H1 (cell line): ENCODE measurements around the gene RNF130. TPM values are rescaled to one million over a fixed set of nuclear protein-coding genes. Genes with fewer than 3 reads are reported as not detected.

Experiments used
- CTCF ChIA-PET: fragments of 300-600 bp; sonication (Branson Sonifier 250); formaldehyde crosslinking; loops from one replicate; lab custom pipeline; 2021; ENCODE audit not compliant: partially characterized antibody; lab: Charles Lee
- POLR2A ChIA-PET: fragments of 300-600 bp; sonication (Branson Sonifier 250); formaldehyde crosslinking; loops from one replicate; lab custom pipeline; 2021; ENCODE audit warnings: inconsistent platforms; ENCODE audit not compliant: partially characterized antibody; lab: Charles Lee
- DNase-seq, 2 experiments: peaks; one replicate each; pipeline versions ENCODE4 v3.0.0 to v3.0.0-alpha.2; 2010 to 2022; ENCODE audit warnings: low spot score in 2 of 2, low read depth in 1 of 2, mixed read lengths in 1 of 2
- FAIRE-seq: peaks from 2 replicates; lab custom pipeline; 2011; peaks lifted over from hg19 to GRCh38; lab: Jason Lieb, UNC
- H2AFZ ChIP-seq: 2 replicates; pipeline ENCODE4 v1.8.1; 2012; ENCODE audit warnings: low read length, inconsistent platforms
- H2AK5ac ChIP-seq: 2 replicates; pipeline ENCODE4 v1.6.1; 2013; ENCODE audit warnings: low read depth, low read length
- H2BK120ac ChIP-seq: replicated peaks from 2 replicates; pipeline ENCODE3; 2013; ENCODE audit warnings: low read depth, low read length, inconsistent platforms
- H2BK12ac ChIP-seq: 2 replicates; pipeline ENCODE4 v1.6.1; 2013; ENCODE audit warnings: low read depth, low read length
- H2BK15ac ChIP-seq: 2 replicates; pipeline ENCODE4 v1.6.1; 2013; ENCODE audit warnings: low read length
- H2BK20ac ChIP-seq: 2 replicates; pipeline ENCODE4 v1.6.1; 2013; ENCODE audit warnings: low read length
- H2BK5ac ChIP-seq: 2 replicates; pipeline ENCODE4 v1.6.1; 2013; ENCODE audit warnings: low read depth, low read length
- H3K14ac ChIP-seq: 2 replicates; pipeline ENCODE4 v1.6.1; 2013; ENCODE audit warnings: inconsistent platforms; ENCODE audit not compliant: insufficient read length
- H3K18ac ChIP-seq: 2 replicates; pipeline ENCODE4 v1.6.1; 2013; ENCODE audit warnings: low read length; ENCODE audit errors: extremely low read depth
- H3K23ac ChIP-seq: 2 replicates; pipeline ENCODE4 v1.6.1; 2013; ENCODE audit warnings: inconsistent platforms; ENCODE audit not compliant: insufficient read length
- H3K23me2 ChIP-seq: 2 replicates; pipeline ENCODE4 v1.6.1; 2013; ENCODE audit warnings: low read depth, low read length
- H3K27ac ChIP-seq: 2 replicates; pipeline ENCODE4 v1.6.1; 2011; ENCODE audit warnings: low read depth, low read length, inconsistent platforms
- H3K27me3 ChIP-seq, 4 experiments: replicated peaks in 1 of 4; 1 replicate in 1 of 4; 2 replicates in 3 of 4; pipeline versions ENCODE4 v1.6.1 to v1.8.1; 2011 to 2013; ENCODE audit warnings: low read length in 3 of 4, mild to moderate bottlenecking in 3 of 4, inconsistent platforms in 2 of 4, mixed read lengths in 2 of 4, moderate library complexity in 1 of 4; ENCODE audit not compliant: control insufficient read depth in 3 of 4, insufficient read depth in 3 of 4; ENCODE audit errors: extremely low read depth in 1 of 4
- H3K36me3 ChIP-seq, 4 experiments: 2 replicates each; pipeline versions ENCODE4 v1.6.1 to v1.8.1; 2011 to 2013; ENCODE audit warnings: mild to moderate bottlenecking in 4 of 4, low read length in 3 of 4, moderate library complexity in 2 of 4, control low read depth in 1 of 4, inconsistent platforms in 1 of 4; ENCODE audit not compliant: insufficient read depth in 4 of 4, control insufficient read depth in 2 of 4
- H3K4ac ChIP-seq: replicated peaks from 2 replicates; pipeline ENCODE3; 2013; ENCODE audit warnings: low read length, low read depth, mixed read lengths, inconsistent platforms; ENCODE audit not compliant: insufficient read length
- H3K4me1 ChIP-seq, 4 experiments: replicated peaks in 1 of 4; 1 replicate in 1 of 4; 2 replicates in 3 of 4; pipeline versions ENCODE4 v1.6.1 to v1.8.1; 2011 to 2013; ENCODE audit warnings: low read length in 3 of 4, inconsistent platforms in 2 of 4, mixed read lengths in 1 of 4; ENCODE audit not compliant: insufficient read depth in 4 of 4, control insufficient read depth in 3 of 4
- H3K4me2 ChIP-seq, 2 experiments: 2 replicates each; pipeline versions ENCODE4 v1.6.1 to v1.8.1; 2011 to 2013; ENCODE audit warnings: low read depth in 2 of 2, low read length in 2 of 2, control low read depth in 1 of 2, inconsistent platforms in 1 of 2, mild to moderate bottlenecking in 1 of 2; ENCODE audit not compliant: insufficient read depth in 1 of 2
- H3K4me3 ChIP-seq, 4 experiments: fragments of 200-600, 300-600 bp in 1 of 4; sonication (generic), shearing (Covaris generic), sonication (Bioruptor Twin) in 1 of 4; 2 replicates each; pipeline versions ENCODE4 v1.5.1 to v1.8.1; 2011 to 2016; ENCODE audit warnings: low read length in 4 of 4, low read depth in 3 of 4, control low read depth in 2 of 4, inconsistent platforms in 2 of 4, mild to moderate bottlenecking in 2 of 4, mixed read lengths in 1 of 4, moderate library complexity in 1 of 4; ENCODE audit not compliant: insufficient read depth in 2 of 4; ENCODE audit errors: extremely low read depth in 1 of 4
- H3K56ac ChIP-seq: replicated peaks from 2 replicates; pipeline ENCODE3; 2013; ENCODE audit warnings: low read depth, mild to moderate bottlenecking, mixed read lengths, low read length, inconsistent platforms; ENCODE audit not compliant: insufficient read length
- H3K79me1 ChIP-seq: 2 replicates; pipeline ENCODE4 v1.6.1; 2013; ENCODE audit warnings: low read depth, low read length, control low read depth
- H3K79me2 ChIP-seq, 2 experiments: 2 replicates each; pipeline versions ENCODE4 v1.6.1 to v1.8.1; 2012 to 2013; ENCODE audit warnings: low read length in 2 of 2, mild to moderate bottlenecking in 2 of 2, inconsistent platforms in 1 of 2; ENCODE audit not compliant: insufficient read depth in 2 of 2, control insufficient read depth in 1 of 2
- H3K9ac ChIP-seq, 4 experiments: replicated peaks in 1 of 4; 1 replicate in 1 of 4; 2 replicates in 3 of 4; pipeline versions ENCODE4 v1.6.1 to v1.8.1; 2011 to 2013; ENCODE audit warnings: low read depth in 3 of 4, low read length in 3 of 4, control low read depth in 2 of 4, mild to moderate bottlenecking in 2 of 4, moderate library complexity in 2 of 4, inconsistent platforms in 1 of 4; ENCODE audit errors: extremely low read depth in 1 of 4
- H3K9me3 ChIP-seq, 2 experiments: 2 replicates each; pipeline versions ENCODE4 v1.6.1 to v1.8.1; 2012 to 2013; ENCODE audit warnings: mild to moderate bottlenecking in 2 of 2, moderate library complexity in 2 of 2, control low read depth in 1 of 2, inconsistent platforms in 1 of 2, low read depth in 1 of 2, low read length in 1 of 2, mixed read lengths in 1 of 2; ENCODE audit not compliant: insufficient read depth in 2 of 2
- H4K20me1 ChIP-seq, 2 experiments: replicated peaks in 1 of 2; 2 replicates each; pipeline versions ENCODE3 to v1.8.1; 2011 to 2013; ENCODE audit warnings: inconsistent platforms in 2 of 2, low read length in 2 of 2, mild to moderate bottlenecking in 1 of 2; ENCODE audit not compliant: insufficient read depth in 2 of 2, control insufficient read depth in 1 of 2
- H4K5ac ChIP-seq: 2 replicates; pipeline ENCODE4 v1.6.1; 2013; ENCODE audit warnings: low read length, low read depth, mixed read lengths, inconsistent platforms; ENCODE audit not compliant: insufficient read length
- H4K8ac ChIP-seq: 2 replicates; pipeline ENCODE4 v1.8.0; 2013; ENCODE audit warnings: mild to moderate bottlenecking, moderate library complexity, low read length, inconsistent platforms; ENCODE audit not compliant: insufficient read depth; ENCODE audit errors: extremely low read depth
- H4K91ac ChIP-seq: replicated peaks from 2 replicates; pipeline ENCODE3; 2013; ENCODE audit warnings: low read length, mixed read lengths, inconsistent platforms; ENCODE audit not compliant: insufficient read length
- BRCA1 ChIP-seq: IDR thresholded peaks from 2 replicates; pipeline ENCODE4 v1.6.1; 2012; ENCODE audit warnings: low read depth, low read length, improper control_type of control experiment
- CBX5 ChIP-seq: fragments of 300-800, 300-1000 bp; sonication (generic); IDR thresholded peaks from 2 replicates; pipeline ENCODE4 v1.7.1; 2016; ENCODE audit warnings: antibody characterized with exemption, low read length, low read depth
- EZH2 ChIP-seq: fragments of 200-600 bp; sonication (generic); IDR thresholded peaks from 2 replicates; pipeline ENCODE4 v1.7.1; 2012; ENCODE audit warnings: low read depth, mild to moderate bottlenecking, moderate library complexity, low read length, inconsistent platforms; ENCODE audit not compliant: severe bottlenecking
- HDAC2 ChIP-seq, 2 experiments: fragments of 300-600 bp in 1 of 2; sonication (generic) in 1 of 2; IDR thresholded peaks; 2 replicates each; pipeline ENCODE4 v1.6.1; 2011 to 2012; ENCODE audit warnings: low read depth in 2 of 2, low read length in 2 of 2, mild to moderate bottlenecking in 2 of 2, moderate library complexity in 2 of 2, borderline replicate concordance in 1 of 2, inconsistent platforms in 1 of 2
- HDAC6 ChIP-seq: IDR thresholded peaks from one replicate; pipeline ENCODE4 v1.7.1; 2012; ENCODE audit warnings: low read depth, mild to moderate bottlenecking, inconsistent platforms, low read length, moderate library complexity
- KDM4A ChIP-seq: IDR thresholded peaks from one replicate; pipeline ENCODE4 v1.7.1; 2012; ENCODE audit warnings: low read depth, mild to moderate bottlenecking, moderate library complexity, low read length, inconsistent platforms; ENCODE audit not compliant: severe bottlenecking
- MAX ChIP-seq: IDR thresholded peaks from 2 replicates; pipeline ENCODE4 v1.6.1; 2012; ENCODE audit warnings: inconsistent platforms
- POU5F1 ChIP-seq: IDR thresholded peaks from 2 replicates; pipeline ENCODE4 v1.6.1; 2011; ENCODE audit warnings: low read depth, mild to moderate bottlenecking, low read length, moderate library complexity
- SP1 ChIP-seq: IDR thresholded peaks from 2 replicates; pipeline ENCODE4 v1.6.1; 2011; ENCODE audit warnings: low read depth, low read length
- SP4 ChIP-seq: IDR thresholded peaks from 2 replicates; pipeline ENCODE4 v1.6.1; 2012; ENCODE audit warnings: low read length, inconsistent platforms
- SUZ12 ChIP-seq: fragments of 200-600 bp; sonication (generic); IDR thresholded peaks from 2 replicates; pipeline ENCODE4 v1.6.1; 2012; ENCODE audit warnings: mild to moderate bottlenecking, inconsistent platforms, low read length, moderate library complexity, mixed read lengths
- TEAD4 ChIP-seq: IDR thresholded peaks from 2 replicates; pipeline ENCODE4 v1.6.1; 2012; ENCODE audit warnings: low read depth, low read length, inconsistent platforms, mixed read lengths
- WGBS, 2 experiments: shearing (Covaris generic) in 1 of 2; methylation state at CpG; one replicate each; pipeline versions ENCODE4 v1.1.6 to v1.1.7; 2013 to 2015; ENCODE audit warnings: low lambda C conversion rate in 2 of 2, mixed read lengths in 2 of 2, inconsistent platforms in 1 of 2, low coverage in 1 of 2, missing lambda C conversion rate in 1 of 2; ENCODE audit not compliant: insufficient replicate concordance in 2 of 2, insufficient coverage in 1 of 2, insufficient read length in 1 of 2; ENCODE audit errors: extremely low coverage in 1 of 2, missing lambda C conversion rate in 1 of 2; 5-methylcytosine and 5-hydroxymethylcytosine counted together
- polyA plus RNA-seq, 7 experiments: library from polyadenylated mRNA; depleted of rRNA in 3 of 7; stranded (reverse) in 5 of 7; unstranded in 2 of 7; fragments of >200 nt in 5 of 7; fragments of 200-250 nt in 2 of 7; gene quantifications; 1 replicate in 5 of 7; 2 replicates in 1 of 7; 4 replicates in 1 of 7; pipeline versions ENCODE4 v1.2.1 to v1.2.3, GENCODE V29; 2011 to 2013; ENCODE audit warnings: missing spikeins in 2 of 7, mixed read lengths in 2 of 7
- total RNA-seq: library from RNA; stranded (reverse); fragmentation: NEBNext Ultra II Directional; extraction: Animal tissue kit (Norgen Biotek cat#: 25700); gene quantifications from 2 replicates; pipeline ENCODE4 v1.2.1, GENCODE V29; 2021

RNF130 gene
- total and polyA plus RNA-seq, 2 of the 8 experiments (the other 6 are each of a cell fraction or from before 2014, with no cell fraction given): 65.1 to 70.0 TPM

GRCh38 chr5:180099733-180100611 lies 28.4 kb upstream of the RNF130 start:
- Histone ChIP-seq H3K18ac (no peak overlapping the region), H3K27me3 (no peaks in the 10 kb centered on the region), H4K20me1 (no peaks in the 10 kb centered on the region), H3K4ac (no peak overlapping the region), H4K5ac (no peak overlapping the region), H3K14ac (no peak overlapping the region), H2BK15ac (no peak overlapping the region), H2BK120ac (no peak overlapping the region), H2BK5ac (no peak overlapping the region), H2AFZ (no peak overlapping the region), H3K56ac (no peak overlapping the region), H3K9ac (no peak overlapping the region), H3K9me3 (0 out of 4 replicates have a peak, but pooled peaks cover 0 to 3% of the 10 kb centered on the region in 2 experiments), H3K23me2 (no peaks in the 10 kb centered on the region), H3K4me2 (no peak overlapping the region), H4K8ac (no peak overlapping the region), H3K36me3 (no peaks in the 10 kb centered on the region), H2BK20ac (no peak overlapping the region), H2AK5ac (no peak overlapping the region), H3K4me1 (no peaks in the 10 kb centered on the region), H3K23ac (no peak overlapping the region), H4K91ac (no peak overlapping the region), H3K4me3 (no peak overlapping the region), H3K79me2 (no peaks in the 10 kb centered on the region), H3K27ac (no peak overlapping the region), H2BK12ac (no peak overlapping the region), H3K79me1 (no peaks in the 10 kb centered on the region)
- CTCF ChIA-PET: interaction anchor here (0.9 to 1.0 kb wide), 2 partner anchors 8 to 33 kb away, joined by 3 to 4 read pairs; no protein-coding TSS in a partner anchor
- no peak for FAIRE-seq
- no peak for DNase-seq
- 89% methylated on average over 18 of the region's 18 CpGs; no CpG with 5 or more reads in 1 of the 2 experiments for WGBS, 2 experiments
- POLR2A ChIA-PET: interaction anchor here (1.3 to 1.6 kb wide), 2 partner anchors 8 to 16 kb away, joined by 3 to 4 read pairs; no protein-coding TSS in a partner anchor
- TF ChIP-seq SUZ12: no peak
- TF ChIP-seq SP1: no peak
- no peak for TF ChIP-seq EZH2
- TF ChIP-seq BRCA1: no peak
- no peak for TF ChIP-seq TEAD4
- no peak for TF ChIP-seq CBX5
- TF ChIP-seq POU5F1: no peak
- no peak for TF ChIP-seq HDAC2 (IDR thresholded peaks at IDR 0.05; ENCODE audit: borderline replicate concordance in 1 of 2, low read depth in 2 of 2, low read length in 2 of 2)
- no peak for TF ChIP-seq HDAC6
- no peak for TF ChIP-seq MAX
- TF ChIP-seq KDM4A: no peak
- TF ChIP-seq SP4: no peak
